Measurements from ENCODE around the gene DDX53.
A peak's percentile ranks its signal among the peaks of the same experiment; 100 is the strongest.

GRCh38 chrX:23008431-23009099 lies 8.8 kb downstream of the DDX53 start:
- TF ChIP-seq CTCF (conservative IDR thresholded peaks at IDR 0.05; ENCODE audit: low read length) (peak; percentile 59), EZH2phosphoT487 (IDR thresholded peaks at IDR 0.05; ENCODE audit: borderline replicate concordance, low read depth, low read length) (no peak)
